Activated CD8-positive, alpha-beta memory T cell treated with anti-CD3 and anti-CD28 coated beads for 4 hours (primary cell): ENCODE results near the gene PSMA8.
"Not testable (repeated sequence)": the region's sequence is repeated elsewhere in the genome, so short reads cannot be mapped to it uniquely, and the experiment has no call there.

ENCODE experiments used
- DNase-seq, 2 donors: peaks; one replicate each; pipeline ENCODE4 v3.0.0-alpha.2; 2020; ENCODE audit warnings: low read depth in 2 of 2

Gene PSMA8

GRCh38 chr18:26233208-26233607 is 99.5 kb downstream of the PSMA8 start:
- DNase-seq: no peak

DNA sequence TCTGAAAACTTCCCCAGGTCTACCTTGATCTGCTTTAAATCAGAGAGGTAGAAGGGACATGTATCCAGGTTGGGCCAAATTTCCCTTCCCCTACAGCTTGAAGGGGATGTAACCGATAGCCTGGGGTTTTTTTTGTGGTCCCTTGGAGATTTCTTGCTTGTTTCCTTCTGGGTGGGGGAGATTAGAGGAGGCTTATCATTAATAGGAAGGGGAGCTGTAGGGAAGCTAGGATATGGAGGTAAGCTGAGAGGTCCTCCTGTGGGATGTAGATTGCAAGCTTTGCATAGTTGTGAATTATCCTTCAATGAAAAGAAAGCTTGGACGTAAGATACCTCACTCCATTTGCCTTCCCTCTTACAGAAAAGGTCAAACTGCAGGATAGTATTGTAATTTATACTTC is 103.7 kb downstream of the PSMA8 start:
- not testable (repeated sequence) for DNase-seq

GRCh38 chr18:26238718-26239117 is 105.0 kb downstream of the PSMA8 start:
- DNase-seq: not testable (repeated sequence)

- not testable (repeated sequence) for DNase-seq
Measured at GRCh38 chr18:26242392-26242791, 108.7 kb downstream of the PSMA8 start.
